CD4-positive, alpha-beta T cell treated with Interleukin-15 for 1 hour (primary cell): ENCODE measurements around the gene MRTFB.
A peak's percentile ranks its signal among the peaks of the same experiment; 100 is the strongest.

Source experiments
- DNase-seq: peaks from one replicate; pipeline ENCODE4 v3.0.0-alpha.2; 2020

MRTFB gene

DNA sequence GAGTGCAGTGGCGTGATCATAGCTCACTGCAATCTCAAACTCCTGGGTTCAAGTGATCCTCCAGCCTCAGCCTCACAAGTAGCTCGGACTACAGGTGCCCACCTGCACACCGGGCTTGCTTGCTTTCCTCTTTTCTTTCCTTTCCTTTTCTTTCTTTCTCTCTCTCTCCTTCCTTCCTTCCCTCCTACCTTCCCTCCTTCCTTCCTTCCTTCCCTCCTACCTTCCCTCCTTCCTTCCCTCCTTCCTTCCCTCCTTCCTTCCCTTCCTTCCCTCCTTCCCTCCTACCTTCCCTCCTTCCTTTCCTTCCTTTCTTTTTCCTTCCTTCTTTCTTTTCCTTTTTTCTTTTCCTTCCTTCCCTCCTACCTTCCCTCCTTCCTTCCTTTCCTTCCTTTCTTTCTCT, 225.5 kb downstream of the MRTFB start:
- no peak for DNase-seq

DNA sequence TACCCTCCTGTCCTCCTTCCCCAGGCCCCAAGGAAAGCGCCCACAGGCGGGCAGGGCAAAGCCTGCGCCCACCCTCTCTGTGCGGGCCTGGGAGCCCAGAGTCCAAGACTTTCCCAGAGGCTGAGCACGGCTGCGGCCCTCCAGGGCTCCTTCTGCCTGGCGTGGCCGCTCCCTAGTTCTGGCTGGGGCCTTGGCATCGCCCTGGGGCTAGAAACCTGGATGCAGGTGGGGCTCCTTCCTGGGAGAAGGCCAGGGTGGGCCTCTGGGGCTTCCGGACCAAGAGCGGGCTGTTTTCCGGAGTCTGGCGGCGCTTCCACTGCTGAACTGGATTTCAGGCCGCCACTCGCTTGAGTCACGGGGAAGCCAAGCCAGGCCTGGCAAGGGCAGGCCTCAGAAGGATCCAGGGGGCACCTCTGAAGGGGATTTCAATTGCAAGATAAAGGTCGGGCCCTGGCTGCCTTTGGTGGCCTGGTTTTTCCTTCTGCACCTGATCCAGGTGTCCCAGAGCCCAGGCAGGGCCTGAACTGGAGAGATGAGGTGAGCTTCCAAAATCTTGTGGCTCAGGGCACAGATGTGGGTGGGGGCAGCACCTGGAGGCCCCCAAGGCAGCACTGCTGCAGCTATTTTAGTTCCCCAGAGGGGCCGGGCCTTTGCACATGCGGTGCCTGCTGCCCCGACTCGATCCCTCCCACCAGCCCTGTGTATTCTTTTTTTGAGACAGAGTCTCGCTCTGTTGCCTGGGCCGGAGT, 227.4 kb downstream of the MRTFB start:
- no peak for DNase-seq

DNA sequence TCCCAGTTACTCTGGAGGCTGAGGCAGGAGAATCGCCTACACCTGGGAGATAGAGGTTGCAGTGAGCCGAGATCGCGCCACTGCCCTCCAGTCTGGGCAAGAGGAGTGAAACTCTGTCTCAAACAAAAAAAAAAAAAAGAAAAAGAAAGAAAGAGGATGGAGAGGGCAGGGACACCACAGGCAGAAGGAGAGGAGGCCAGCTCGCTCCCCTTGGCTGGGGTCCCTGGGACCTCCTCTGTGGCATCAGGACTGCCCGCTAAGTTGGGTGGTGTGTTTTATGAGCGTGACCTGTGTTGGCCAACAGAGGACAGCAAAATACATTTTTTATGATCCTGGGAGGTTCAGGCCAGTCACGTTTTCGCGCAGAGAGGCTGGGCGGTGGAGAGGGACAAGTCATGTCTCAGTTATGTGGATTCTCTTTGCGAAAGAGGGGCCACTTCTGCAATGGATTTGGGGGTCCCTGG, 229.6 kb downstream of the MRTFB start:
- DNase-seq, result peak; percentile 52

DNA sequence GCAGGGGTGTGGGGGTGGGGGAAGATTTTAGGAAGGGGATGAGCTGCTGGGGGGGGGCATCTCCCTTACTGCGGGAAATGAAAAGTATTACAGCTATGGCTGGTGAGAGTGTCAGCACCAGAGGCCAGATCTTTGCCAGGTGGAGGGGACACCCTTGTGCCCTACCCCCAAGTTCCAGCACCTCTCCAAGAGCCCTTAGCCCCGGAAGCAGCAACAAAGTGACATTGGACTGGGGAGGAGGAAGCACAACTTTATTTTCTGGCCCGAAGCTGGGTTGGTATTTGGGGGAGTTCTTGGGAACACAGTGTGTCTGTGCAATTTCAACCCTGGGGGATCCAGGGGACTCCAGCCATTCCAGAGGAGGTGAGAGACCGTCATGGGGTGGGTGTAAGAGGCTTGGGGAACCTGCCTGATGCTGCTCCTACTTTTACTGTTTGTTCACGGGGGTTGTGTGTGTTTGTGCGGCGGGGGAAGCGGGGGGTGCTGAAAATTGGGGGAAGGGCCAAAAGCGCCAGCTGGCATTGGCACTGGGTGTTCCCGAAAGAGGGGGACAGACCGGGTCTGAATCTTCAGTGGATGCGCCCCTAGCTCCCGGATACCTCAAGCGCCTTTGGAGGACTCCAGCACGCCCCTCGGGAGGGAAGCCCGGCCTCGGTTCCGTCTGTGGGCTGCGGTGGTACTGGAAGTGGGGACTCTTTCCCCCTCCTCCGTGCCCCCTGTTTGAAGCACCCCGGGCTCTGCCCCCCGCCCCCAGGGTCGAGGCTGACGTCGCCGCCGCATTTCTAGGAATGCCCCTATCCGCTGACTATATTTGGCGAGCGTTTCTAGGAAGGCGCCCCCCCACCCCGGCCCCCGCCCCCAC, 230.3 kb downstream of the MRTFB start:
- DNase-seq, result peak; percentile 65

- DNase-seq, result no peak
Measured at GRCh38 chr16:14302031-14302398, 230.9 kb downstream of the MRTFB start.

DNA sequence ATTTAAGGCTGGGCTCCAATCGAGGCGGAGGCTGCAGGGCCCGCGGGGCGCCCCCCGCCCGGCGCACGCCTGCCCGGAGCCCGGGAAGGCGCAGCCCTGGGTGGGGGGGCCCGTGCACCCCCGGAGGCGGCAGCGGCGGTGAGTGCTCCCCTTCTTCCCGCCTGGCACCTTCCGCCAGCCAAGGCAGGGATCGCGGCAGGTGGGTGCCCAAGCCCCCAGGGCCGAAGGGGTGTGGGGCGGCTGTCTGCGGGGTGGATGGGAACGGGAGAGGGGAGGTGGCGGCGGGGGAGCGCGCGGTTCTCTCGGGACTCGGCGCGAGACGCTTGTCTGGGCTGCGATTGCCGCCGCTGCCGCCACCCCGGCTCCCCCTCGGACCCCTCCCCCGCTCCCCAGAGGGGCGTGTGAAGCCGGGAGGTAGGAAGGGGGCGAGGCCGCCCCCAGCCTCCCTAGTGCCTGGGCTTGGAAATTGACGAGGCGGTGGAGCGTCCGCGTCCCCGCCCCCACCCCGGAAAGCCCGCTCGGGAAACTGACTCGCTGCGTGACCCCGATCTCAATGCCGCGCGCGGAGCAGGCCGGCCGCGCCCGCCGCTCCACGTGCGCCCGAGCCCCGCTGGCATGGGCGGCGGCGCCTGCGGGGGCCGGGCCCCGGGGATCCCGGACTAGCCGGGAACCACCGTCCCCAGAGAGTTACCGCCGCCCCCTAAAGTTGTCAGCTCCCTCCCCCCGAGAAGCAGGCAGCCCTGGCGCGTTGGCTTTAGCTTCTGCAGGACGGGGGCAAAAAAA, 231.5 kb downstream of the MRTFB start:
- no peak for DNase-seq

- no peak for DNase-seq
Measured at GRCh38 chr16:14303182-14303618, 232.1 kb downstream of the MRTFB start.

DNA sequence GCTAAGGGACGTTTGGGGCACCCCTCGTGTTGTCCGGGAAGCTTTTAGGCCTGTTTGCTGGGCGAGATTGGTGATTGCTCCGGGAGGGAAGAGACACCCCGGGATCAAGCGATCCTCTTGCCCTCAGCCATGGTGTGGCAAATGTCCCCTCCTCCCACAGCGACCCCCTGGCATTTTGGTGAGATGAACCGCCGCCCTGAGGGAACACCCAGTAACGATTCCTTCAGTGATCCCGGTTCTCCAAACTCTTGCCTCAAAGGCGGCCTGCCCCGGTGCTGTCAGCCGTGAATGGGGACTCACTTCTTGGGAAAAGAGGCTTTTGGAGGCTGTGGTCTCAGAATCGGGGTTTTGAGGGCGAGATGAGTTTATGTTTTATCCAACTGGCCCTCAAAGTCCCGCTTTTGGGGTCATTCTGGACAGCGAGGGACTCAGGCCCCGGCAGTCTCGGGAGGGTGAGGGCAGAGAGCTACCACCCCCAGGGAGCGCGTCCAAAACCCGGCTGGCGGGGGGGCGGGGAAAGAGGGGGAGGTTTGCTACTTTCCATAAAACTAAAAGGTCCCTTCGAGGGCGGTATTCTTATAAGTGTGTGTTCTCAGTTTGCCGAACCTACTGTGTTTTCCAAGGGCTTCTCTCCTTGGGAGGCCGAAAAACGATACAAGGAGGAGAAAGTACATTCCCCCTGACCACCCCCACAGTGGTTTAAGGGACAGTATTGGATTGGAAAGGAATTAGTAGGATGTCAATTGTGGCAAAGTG, 232.7 kb downstream of the MRTFB start:
- DNase-seq, result no peak

DNA sequence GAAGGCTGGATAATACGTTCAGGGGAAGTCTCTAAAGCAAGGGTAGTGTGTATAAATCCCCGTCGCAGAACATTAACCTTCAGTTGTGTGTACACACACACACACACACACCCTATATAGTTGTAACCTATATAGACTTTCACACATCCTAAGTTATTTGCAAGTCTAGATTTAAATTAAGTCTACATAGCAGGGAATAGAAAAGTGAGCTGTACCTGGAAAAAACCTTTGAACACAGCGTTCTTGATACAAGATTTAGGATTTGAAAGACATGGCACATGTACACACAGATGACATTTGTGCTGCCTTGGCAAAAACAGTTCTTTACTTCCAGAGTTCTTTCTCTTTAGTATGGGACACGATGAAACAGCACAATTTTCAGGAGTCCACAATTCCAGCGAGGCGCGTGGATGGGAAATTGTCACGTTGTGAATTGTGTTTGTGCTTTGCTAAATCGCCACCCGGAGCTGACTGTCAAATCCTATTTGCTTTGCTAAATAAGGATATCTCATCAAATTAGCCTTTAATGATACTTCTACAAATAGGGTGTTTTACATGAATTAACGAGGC, 233.9 kb downstream of the MRTFB start:
- no peak for DNase-seq

DNA sequence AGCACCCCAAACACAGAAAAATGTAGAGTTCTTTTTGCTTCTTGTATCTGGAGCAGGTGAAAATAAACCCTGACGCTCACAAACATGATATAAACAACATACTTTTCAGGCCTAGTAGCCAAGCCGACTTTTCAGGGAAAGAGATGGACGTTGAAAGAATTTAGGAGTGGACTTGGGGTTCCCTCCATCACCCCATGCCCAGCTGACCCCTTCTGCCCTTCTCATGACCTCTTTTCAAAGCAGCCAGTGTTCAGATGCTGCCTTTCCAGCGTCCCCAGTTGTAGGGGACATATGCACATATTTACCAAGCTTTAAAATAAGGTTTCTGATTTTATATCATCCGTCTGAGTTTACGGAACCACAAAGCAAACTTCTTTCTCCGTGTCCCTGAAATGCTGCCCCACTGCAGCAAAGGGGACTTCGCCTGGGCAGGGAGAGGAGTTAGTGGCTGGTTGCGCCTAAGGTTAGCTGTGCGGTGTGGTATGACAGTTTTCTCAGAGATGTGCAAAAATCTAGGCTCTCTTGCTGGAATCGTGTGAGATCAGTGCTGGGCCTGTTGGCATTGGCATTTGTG, 235.5 kb downstream of the MRTFB start:
- DNase-seq, result no peak

GRCh38 chr16:14307059-14307526, 236.0 kb downstream of the MRTFB start:
- no peak for DNase-seq

DNA sequence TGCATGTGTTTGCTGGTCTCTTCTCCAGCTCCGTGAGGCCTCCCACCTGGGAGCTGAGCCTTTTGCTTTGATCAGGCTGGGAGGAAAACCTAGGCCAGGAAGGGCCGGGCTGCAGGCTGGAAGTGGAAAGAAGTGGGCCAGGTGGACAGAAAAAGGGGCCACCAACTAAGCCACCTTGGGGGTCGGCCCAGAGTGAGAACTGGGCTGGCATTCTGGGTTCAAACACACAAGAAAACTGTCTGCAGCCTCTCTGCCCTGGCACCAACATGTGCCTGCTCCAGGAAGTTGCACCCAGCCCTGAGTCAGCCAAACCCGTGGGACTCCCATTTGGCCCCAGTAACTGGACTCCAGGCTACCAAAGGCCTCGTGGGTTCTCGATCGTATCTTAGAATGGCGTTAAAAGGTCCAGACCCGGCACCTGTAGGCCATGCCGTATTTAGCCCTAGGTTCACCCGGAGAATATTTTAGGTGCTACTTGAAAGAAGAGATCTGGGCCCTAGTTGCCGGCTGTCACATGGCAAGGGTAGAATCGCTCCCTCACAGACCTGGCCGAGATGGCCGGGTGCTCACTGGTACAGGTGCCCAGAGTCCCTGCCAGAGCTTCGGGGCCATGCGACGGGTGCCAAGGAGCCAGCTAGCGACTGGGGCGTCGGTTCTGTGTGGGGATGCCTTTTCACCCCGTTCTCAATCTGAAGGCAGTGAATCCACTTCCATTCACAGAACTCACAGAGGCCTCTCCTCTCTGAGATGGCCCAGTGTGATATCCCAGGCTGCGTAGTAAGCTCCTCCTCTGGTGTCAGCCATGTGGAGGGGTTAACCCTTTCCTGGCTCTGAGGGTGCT, 236.6 kb downstream of the MRTFB start:
- DNase-seq, result no peak

DNA sequence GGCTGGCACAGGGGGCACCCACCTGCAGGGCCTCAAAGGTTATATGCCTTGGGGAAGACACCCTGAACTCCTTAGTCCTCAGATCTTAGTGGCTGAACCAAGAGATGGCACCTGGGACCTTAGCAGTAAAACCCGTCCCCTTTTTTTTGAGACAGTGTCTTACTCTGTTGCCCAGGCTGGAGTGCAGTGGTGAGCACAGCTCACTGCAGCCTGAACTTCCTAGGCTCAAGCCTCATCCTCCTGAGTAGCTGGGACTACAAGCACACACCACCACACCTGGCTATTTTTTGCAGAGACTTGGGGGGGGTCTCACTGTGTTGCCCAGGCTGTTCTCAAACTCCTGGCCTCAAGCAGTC, 237.2 kb downstream of the MRTFB start:
- DNase-seq, result no peak

GRCh38 chr16:14309001-14309886, 238.1 kb downstream of the MRTFB start:
- DNase-seq, result no peak

DNA sequence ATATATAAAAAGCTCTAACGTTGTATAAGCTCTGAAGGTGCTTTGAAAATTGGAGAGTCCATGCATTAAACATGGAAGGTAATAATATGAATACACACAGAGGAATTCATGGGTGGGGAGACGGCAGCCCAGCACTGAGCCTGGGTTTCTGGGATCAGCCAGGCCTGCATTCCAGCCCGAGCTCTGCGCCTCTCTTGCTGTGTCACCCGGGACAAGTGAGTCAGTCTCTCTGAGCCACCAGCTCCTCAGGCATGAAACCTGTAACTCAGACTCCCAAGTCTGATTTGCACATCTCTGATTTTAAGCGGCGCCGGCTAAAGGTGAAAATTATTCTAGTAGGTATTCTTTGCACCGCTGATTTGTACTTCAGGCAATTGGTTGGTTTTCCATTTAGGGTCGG, 238.8 kb downstream of the MRTFB start:
- no peak for DNase-seq

DNA sequence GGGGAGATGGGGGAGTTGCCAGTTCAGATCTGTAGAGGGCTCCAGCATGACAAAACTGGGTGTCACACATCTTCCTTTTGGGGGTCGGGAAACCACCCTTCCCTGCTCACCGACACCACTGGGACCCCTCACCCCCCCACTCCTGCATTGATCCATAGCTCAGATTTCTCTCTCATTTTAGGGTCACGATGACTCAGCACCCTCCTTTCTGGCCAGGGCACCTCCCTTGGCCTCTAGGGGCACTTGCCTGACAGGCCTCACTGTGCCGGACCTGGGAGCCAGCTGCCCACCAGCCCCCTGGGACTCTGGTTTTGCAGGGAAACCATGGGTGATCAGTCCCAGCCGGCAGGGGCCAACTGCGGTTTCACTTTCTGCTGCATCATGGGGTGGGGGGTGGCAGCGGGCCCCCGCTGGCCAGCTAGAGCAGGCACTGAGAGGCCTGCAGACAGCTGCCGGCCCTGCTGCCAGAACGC, 239.4 kb downstream of the MRTFB start:
- DNase-seq, result no peak

DNA sequence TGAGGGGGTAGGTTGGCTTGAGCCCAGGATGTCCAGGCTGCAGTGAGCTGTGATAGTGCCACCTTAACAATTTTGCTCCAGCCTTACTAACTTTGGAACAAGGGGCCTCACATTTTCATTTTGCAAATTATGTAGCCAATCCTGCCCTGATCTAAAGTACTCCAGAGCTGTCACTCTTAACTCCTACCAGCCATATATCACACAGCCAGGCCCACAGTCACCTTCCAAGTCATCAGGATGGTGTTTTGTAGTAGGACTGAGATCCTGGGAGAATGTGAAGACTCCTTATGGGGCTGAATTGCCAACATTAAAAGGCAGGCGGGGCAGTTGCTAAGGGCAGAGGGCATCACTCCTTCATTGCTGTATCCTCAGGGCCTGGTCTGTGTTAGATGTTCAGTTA, 243.0 kb downstream of the MRTFB start:
- DNase-seq, result no peak

DNA sequence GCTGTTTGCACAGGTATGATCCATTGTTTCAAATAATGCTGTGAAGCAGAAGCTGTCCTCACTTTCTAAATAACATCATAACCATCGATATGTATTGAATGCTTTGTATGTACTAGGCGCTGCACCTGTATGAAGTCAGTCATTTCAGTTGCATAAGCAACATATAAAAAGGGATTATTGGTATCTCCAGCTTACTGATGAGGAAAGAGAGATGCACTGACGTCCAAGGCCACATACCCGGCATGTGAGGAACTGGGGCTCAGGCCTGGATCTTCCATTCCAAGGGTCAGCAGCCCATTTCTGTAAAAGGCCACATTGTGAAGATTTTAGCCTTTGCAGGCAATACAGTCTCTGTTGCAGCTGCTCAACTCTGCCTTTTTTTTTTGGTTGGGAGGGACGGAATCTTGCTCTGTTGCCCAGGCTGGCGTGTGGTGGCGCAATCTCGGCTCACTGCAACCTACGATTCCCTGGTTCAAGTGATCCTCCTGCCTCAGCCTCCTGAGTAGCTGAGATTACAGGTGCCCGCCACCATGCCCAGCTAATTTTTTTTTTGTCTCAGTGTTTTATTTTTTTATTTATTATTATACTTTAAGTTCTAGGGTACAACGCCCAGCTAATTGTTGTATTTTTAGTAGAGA, 244.7 kb downstream of the MRTFB start:
- no peak for DNase-seq
